Karpas-422 (cell line): ENCODE data around the gene KLF3. TPM values are rescaled to one million over a fixed set of nuclear protein-coding genes. Genes with fewer than 3 reads are reported as not detected.

ENCODE experiments used
- DNase-seq: peaks from one replicate; pipeline ENCODE4 v3.0.0-alpha.2; 2015
- H2AFZ ChIP-seq: fragments of 200-600 bp; sonication (generic); 2 replicates; pipeline ENCODE4 v1.6.1; 2014; ENCODE audit warnings: antibody characterized with exemption, low read length, mixed read lengths
- H3K27ac ChIP-seq: fragments of 200-600 bp; sonication (generic); 2 replicates; pipeline ENCODE4 v1.5.1; 2014; ENCODE audit warnings: mild to moderate bottlenecking, low read length, moderate library complexity
- H3K27me3 ChIP-seq: fragments of 200-600 bp; sonication (generic); 2 replicates; pipeline ENCODE4 v1.6.1; 2014; ENCODE audit warnings: low read length, mixed read lengths
- H3K36me3 ChIP-seq: fragments of 200-600 bp; sonication (generic); 2 replicates; pipeline ENCODE4 v1.6.1; 2014; ENCODE audit warnings: low read length, mixed read lengths; ENCODE audit not compliant: insufficient read depth
- H3K4me1 ChIP-seq: fragments of 200-600 bp; sonication (generic); 2 replicates; pipeline ENCODE4 v1.6.1; 2014; ENCODE audit warnings: mild to moderate bottlenecking, low read length, mixed read lengths
- H3K4me2 ChIP-seq: fragments of 200-600 bp; sonication (generic); 2 replicates; pipeline ENCODE4 v1.6.1; 2014; ENCODE audit warnings: low read length, low read depth, mild to moderate bottlenecking; ENCODE audit not compliant: poor library complexity, severe bottlenecking
- H3K4me3 ChIP-seq: fragments of 200-600 bp; sonication (generic); 2 replicates; pipeline ENCODE4 v1.5.1; 2014; ENCODE audit warnings: mild to moderate bottlenecking, antibody characterized with exemption, low read length, mixed read lengths
- H3K79me2 ChIP-seq: fragments of 200-600 bp; sonication (generic); 2 replicates; pipeline ENCODE4 v1.6.1; 2014; ENCODE audit warnings: mild to moderate bottlenecking, low read length, mixed read lengths
- H3K9ac ChIP-seq: fragments of 200-600 bp; sonication (generic); 2 replicates; pipeline ENCODE4 v1.6.0; 2014; ENCODE audit warnings: low read length
- H3K9me2 ChIP-seq: fragments of 200-600 bp; sonication (generic), shearing (Covaris generic); replicated peaks from 2 replicates; pipeline ENCODE4 v1.6.0; 2014; ENCODE audit warnings: mild to moderate bottlenecking, low read length, moderate library complexity; ENCODE audit not compliant: insufficient read depth
- H3K9me3 ChIP-seq: fragments of 300-700, 200-600 bp; sonication (generic); 2 replicates; pipeline ENCODE4 v1.6.1; 2014; ENCODE audit warnings: low read length, mixed read lengths
- H4K20me1 ChIP-seq: fragments of 200-600 bp; sonication (generic); 2 replicates; pipeline ENCODE4 v1.6.1; 2014; ENCODE audit warnings: mild to moderate bottlenecking, antibody characterized with exemption, low read length, low read depth; ENCODE audit not compliant: insufficient read depth
- total RNA-seq: library from RNA; depleted of rRNA; stranded (reverse); fragments of >200 nt; shearing (Covaris generic); gene quantifications from 2 replicates; pipeline ENCODE4 v1.2.3, GENCODE V29; 2014; ENCODE audit warnings: low replicate concordance; rRNA removed

KLF3 gene
- total RNA-seq = not detected in 2 replicates

DNA sequence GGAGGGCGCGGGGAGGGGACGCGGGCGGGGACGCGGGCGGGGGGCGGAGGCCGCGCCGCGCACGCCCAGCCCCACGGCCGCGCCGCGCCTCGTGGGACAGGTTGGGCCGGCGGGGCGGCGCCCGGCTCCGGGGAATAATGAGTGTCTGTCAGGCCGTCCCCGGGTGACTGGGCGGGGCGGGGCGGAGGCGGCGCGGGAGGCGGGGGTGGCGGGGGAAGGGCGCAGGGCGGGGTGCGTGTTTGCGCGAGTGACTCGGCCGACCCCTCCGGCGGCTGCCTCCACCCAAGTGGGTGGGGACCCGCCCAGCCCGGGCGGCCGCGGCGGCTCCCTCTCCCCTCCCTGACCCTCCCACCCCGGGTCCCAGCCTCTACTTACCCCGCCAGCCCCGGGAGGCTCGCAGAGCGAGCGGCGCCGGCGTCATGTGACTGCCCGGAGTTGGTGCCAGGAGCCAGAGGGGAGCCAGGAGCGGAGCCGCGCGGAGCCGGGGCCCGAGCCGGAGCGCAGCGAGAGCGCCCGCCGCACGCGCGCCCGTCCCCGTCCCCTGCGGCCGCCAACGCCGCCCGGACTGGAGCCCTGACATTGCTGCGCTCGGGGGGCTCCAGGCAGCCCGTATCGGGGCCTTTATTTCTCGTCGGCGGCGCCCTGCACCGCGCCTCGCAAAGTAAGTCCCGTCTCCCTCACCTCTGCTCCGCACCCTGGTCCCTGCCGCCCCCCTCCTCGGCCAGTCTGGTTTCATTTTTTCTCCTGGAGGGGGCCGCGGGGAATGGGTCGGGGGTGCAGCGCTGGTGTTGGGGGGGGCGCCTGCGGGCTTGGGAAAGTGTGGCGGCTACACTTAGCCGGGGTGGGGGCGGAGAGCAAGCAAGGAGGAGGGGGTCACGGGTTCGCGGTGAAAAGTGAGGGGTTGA is at the start of gene KLF3:
KLF3 (plus strand) TSS at position 399 of the 905 bp plus-strand sequence. CDS start 16,427 bp downstream, outside the sequence.
- no peaks in the 10 kb centered on the region for H3K36me3 ChIP-seq
- H3K9me2 ChIP-seq = no peaks in the 10 kb centered on the region
- no peak within 1 kb of the TSS for H3K27ac ChIP-seq
- H2AFZ ChIP-seq = peak within 1 kb of the TSS; percentile 72; the same call in 1 of the 2 replicates
- H3K4me3 ChIP-seq = peak within 1 kb of the TSS; percentile 68
- H3K9me3 ChIP-seq = no peaks in the 10 kb centered on the region
- H3K79me2 ChIP-seq = no peaks in the 10 kb centered on the region
- no peaks in the 10 kb centered on the region for H3K27me3 ChIP-seq
- H4K20me1 ChIP-seq = no peaks in the 10 kb centered on the region
- peak within 1 kb of the TSS; percentile 65 for H3K4me2 ChIP-seq
- H3K4me1 ChIP-seq = peaks cover 9% of the 10 kb centered on the region
- H3K9ac ChIP-seq = peak within 1 kb of the TSS; percentile 47
- peak; percentile 67 for DNase-seq

DNA sequence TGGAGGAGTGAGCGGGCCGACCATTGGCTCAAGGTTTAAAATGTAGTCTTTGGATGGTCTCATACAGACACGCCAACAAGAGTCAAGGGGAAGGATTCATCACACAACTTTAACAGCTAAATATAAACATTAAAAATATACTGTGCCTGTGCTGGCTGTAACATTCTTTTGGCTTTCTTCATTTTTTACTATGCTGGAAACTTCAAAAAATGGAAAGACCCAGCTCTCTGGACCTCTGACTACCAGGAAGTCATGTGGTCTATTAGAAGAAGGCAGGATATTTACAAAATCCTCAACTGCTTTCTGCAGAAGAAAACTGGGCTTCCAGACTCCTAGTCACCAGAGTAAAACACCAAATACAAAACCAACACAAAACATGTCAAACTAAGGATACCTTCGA is 49.8 kb upstream of the KLF3 start:
- Histone ChIP-seq H3K79me2 (no peaks in the 10 kb centered on the region), H3K27me3 (no peaks in the 10 kb centered on the region), H3K9me2 (no peaks in the 10 kb centered on the region), H2AFZ (no peak overlapping the region), H3K4me3 (no peak overlapping the region), H3K4me2 (no peak overlapping the region), H3K27ac (no peak overlapping the region), H3K4me1 (no peaks in the 10 kb centered on the region), H3K36me3 (no peaks in the 10 kb centered on the region), H3K9me3 (no peaks in the 10 kb centered on the region), H3K9ac (no peak overlapping the region), H4K20me1 (no peaks in the 10 kb centered on the region)
- DNase-seq = no peak

DNA sequence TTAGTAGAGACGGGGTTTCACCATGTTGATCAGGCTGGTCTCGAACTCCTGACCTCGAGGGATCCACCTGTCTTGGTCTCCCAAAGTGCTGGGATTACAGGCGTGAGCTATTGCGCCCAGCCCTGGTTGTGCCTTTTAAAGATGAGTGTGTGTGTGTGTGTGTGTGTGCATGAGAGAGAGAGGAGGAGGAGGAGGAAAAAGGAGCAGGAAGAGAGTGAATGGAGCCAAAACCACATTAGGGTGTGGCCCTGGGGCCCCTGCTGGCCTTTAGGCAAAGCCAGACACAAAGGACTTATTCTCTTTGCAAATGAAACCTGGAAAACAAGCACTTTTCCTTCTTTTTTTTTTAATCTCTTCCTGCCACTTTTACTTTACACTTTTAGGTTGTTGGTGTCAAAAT is 48.2 kb upstream of the KLF3 start:
- Histone ChIP-seq H3K9me3 (no peaks in the 10 kb centered on the region), H4K20me1 (no peaks in the 10 kb centered on the region), H3K9me2 (no peaks in the 10 kb centered on the region), H2AFZ (no peak overlapping the region), H3K27me3 (no peaks in the 10 kb centered on the region), H3K4me2 (no peak overlapping the region), H3K4me1 (no peaks in the 10 kb centered on the region), H3K36me3 (no peaks in the 10 kb centered on the region), H3K27ac (no peak overlapping the region), H3K4me3 (no peak overlapping the region), H3K79me2 (no peaks in the 10 kb centered on the region), H3K9ac (no peak overlapping the region)
- no peak for DNase-seq

DNA sequence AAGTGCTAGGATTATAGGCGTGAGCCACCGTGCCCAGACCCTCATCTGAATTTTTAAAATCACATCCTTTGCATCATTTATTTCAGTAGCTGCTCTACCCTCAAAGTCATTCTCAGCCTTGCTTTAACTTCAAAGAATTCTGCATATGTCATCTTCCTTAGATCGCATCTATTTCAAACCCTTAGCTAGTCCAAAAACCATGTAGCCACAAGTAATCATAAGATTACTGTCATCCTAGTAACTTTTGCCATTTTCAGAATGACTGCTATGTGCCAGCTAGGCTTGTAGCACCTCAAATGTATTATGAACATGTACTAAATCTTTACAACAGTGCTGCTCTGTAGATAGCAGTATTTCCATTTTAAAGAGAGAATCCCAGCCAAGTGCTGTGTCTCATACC is 45.5 kb upstream of the KLF3 start:
- Histone ChIP-seq H3K36me3 (no peaks in the 10 kb centered on the region), H2AFZ (no peak overlapping the region), H3K4me1 (no peaks in the 10 kb centered on the region), H3K4me3 (no peak overlapping the region), H3K4me2 (no peak overlapping the region), H4K20me1 (no peaks in the 10 kb centered on the region), H3K9me2 (no peaks in the 10 kb centered on the region), H3K9me3 (no peaks in the 10 kb centered on the region), H3K27me3 (no peaks in the 10 kb centered on the region), H3K9ac (no peak overlapping the region), H3K27ac (no peak overlapping the region), H3K79me2 (no peaks in the 10 kb centered on the region)
- DNase-seq = no peak

DNA sequence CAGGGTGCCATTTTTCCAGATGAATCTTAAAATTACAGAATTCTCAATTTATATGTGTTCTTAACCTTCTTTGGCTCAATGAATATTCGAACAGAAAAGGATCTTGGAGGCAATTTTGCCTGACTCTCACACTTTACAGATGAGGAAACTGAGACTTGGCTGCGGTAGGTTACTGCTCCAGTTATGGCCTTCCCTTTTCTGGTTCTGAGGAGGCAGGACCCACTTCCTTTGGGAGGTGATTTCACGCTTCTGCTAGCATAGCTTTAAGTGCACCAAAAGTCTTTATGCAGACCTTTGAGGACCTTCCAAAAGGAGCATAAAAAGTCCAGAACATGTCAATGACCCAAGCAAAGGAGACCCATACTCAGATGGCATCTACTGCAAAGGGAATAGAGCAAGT is 44.7 kb upstream of the KLF3 start:
- no peak overlapping the region for H3K27ac ChIP-seq
- H3K9ac ChIP-seq = no peak overlapping the region
- no peaks in the 10 kb centered on the region for H3K9me2 ChIP-seq
- H3K4me2 ChIP-seq = no peak overlapping the region
- H3K4me1 ChIP-seq = no peaks in the 10 kb centered on the region
- H3K4me3 ChIP-seq = no peak overlapping the region
- no peaks in the 10 kb centered on the region for H3K27me3 ChIP-seq
- no peaks in the 10 kb centered on the region for H3K9me3 ChIP-seq
- DNase-seq = no peak
- no peaks in the 10 kb centered on the region for H3K36me3 ChIP-seq
- H4K20me1 ChIP-seq = no peaks in the 10 kb centered on the region
- no peaks in the 10 kb centered on the region for H3K79me2 ChIP-seq
- H2AFZ ChIP-seq = no peak overlapping the region

DNA sequence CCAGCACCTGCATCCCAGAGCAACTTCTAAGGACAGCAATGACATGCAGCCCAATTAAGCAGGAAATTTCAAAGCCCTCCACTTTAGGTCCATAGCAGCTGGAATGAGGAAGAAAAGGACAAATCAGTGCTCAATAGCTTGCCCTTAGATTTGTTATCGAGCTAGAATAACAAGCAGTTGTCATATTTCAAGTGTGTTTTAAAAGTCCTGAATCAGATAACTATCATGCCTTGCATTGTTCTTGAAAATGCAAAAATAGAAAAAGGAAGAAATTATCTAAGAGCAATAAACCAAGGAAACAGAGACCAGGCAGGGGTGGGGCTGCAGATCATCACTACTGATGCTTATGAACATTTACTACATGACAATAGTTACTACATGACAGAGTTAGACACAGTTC is 43.9 kb upstream of the KLF3 start:
- H3K27ac ChIP-seq = no peak overlapping the region
- no peaks in the 10 kb centered on the region for H3K9me3 ChIP-seq
- H3K27me3 ChIP-seq = no peaks in the 10 kb centered on the region
- no peaks in the 10 kb centered on the region for H3K79me2 ChIP-seq
- no peak for DNase-seq
- H2AFZ ChIP-seq = no peak overlapping the region
- H3K9me2 ChIP-seq = no peaks in the 10 kb centered on the region
- H3K9ac ChIP-seq = no peak overlapping the region
- no peak overlapping the region for H3K4me3 ChIP-seq
- no peaks in the 10 kb centered on the region for H3K4me1 ChIP-seq
- H3K36me3 ChIP-seq = no peaks in the 10 kb centered on the region
- H3K4me2 ChIP-seq = no peak overlapping the region
- H4K20me1 ChIP-seq = no peaks in the 10 kb centered on the region

DNA sequence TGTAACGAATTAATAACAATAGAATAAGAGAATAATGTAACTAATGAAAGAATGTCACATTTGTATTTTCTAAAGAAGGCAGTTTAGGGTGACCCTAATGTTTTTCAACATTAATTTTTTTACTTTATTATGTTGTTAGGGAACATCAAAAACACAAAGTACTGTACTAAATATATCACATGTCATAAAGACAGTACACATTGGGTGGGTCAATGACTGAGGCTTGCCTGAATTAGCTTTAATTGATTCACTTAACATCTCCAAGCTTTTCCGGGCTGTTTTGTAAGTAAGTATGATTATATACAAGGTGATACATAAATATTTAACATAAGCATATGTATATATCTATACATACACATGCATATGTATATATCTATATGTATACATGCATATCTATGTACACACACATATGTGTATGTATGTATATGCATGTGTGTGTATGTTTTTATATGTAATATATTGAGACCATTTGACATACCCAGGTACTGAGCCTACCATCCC is 43.4 kb upstream of the KLF3 start:
- no peaks in the 10 kb centered on the region for H3K79me2 ChIP-seq
- no peaks in the 10 kb centered on the region for H4K20me1 ChIP-seq
- no peaks in the 10 kb centered on the region for H3K9me3 ChIP-seq
- H2AFZ ChIP-seq = no peak overlapping the region
- H3K9me2 ChIP-seq = no peaks in the 10 kb centered on the region
- no peaks in the 10 kb centered on the region for H3K36me3 ChIP-seq
- no peaks in the 10 kb centered on the region for H3K27me3 ChIP-seq
- H3K4me2 ChIP-seq = no peak overlapping the region
- H3K4me1 ChIP-seq = no peaks in the 10 kb centered on the region
- H3K27ac ChIP-seq = no peak overlapping the region
- no peak for DNase-seq
- no peak overlapping the region for H3K9ac ChIP-seq
- no peak overlapping the region for H3K4me3 ChIP-seq

DNA sequence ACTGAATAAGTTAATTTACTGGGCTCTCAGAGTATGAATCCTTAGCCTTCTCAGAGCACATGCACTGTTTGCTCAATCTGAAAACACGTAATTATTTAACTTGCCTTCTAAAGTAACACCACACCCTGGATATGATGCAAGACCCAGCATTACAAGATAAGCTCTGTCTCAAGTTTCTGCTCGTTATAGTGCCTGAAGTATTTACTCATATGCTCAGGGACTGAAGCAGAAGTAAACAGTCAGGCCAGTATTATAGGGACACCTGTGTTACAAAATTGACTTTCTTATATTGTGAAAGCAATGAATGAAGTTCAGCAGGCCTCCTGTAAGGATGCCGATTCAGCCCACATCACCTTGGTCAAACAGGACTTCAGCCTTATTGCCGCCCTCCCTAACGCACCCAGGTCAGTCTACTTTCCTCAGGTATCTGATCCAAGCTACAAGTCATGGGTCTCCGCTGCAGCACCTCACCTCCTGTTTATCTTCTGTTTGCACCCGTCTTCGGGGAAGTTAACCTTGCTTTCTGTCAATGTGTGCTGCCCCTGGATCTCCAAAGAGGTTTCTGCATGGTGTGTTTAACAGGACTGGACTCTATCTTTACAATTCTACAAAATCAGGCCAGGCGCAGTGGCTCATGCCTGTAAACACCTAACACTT is 42.8 kb upstream of the KLF3 start:
- H3K9ac ChIP-seq = no peak overlapping the region
- H3K79me2 ChIP-seq = no peaks in the 10 kb centered on the region
- no peak for DNase-seq
- H3K4me3 ChIP-seq = no peak overlapping the region
- no peaks in the 10 kb centered on the region for H3K9me2 ChIP-seq
- H3K4me2 ChIP-seq = no peak overlapping the region
- no peaks in the 10 kb centered on the region for H3K36me3 ChIP-seq
- H3K27me3 ChIP-seq = no peaks in the 10 kb centered on the region
- no peaks in the 10 kb centered on the region for H3K4me1 ChIP-seq
- no peak overlapping the region for H3K27ac ChIP-seq
- H3K9me3 ChIP-seq = no peaks in the 10 kb centered on the region
- H2AFZ ChIP-seq = no peak overlapping the region
- no peaks in the 10 kb centered on the region for H4K20me1 ChIP-seq
